Esophagus squamous epithelium (tissue), 4 donors: Measurements from ENCODE around the gene SRGAP3.

Experiments used
- POLR2A ChIP-seq, 4 donors: fragments of 450-650 bp; IDR thresholded peaks; one replicate each; pipeline ENCODE4 v1.6.1; 2017; ENCODE audit warnings: antibody characterized with exemption in 4 of 4, mild to moderate bottlenecking in 4 of 4, moderate library complexity in 3 of 4
- TF ChIP-seq, protein P1 (sequence below), 6 experiments: fragments of 450-650 bp in 4 of 6; fragments of 200-600 bp in 2 of 6; sonication (generic) in 2 of 6; IDR thresholded peaks; one replicate each; pipeline ENCODE4 v1.5.1; 2016 to 2019; ENCODE audit warnings: antibody characterized with exemption in 6 of 6, mild to moderate bottlenecking in 4 of 6, moderate library complexity in 4 of 6

DNA sequence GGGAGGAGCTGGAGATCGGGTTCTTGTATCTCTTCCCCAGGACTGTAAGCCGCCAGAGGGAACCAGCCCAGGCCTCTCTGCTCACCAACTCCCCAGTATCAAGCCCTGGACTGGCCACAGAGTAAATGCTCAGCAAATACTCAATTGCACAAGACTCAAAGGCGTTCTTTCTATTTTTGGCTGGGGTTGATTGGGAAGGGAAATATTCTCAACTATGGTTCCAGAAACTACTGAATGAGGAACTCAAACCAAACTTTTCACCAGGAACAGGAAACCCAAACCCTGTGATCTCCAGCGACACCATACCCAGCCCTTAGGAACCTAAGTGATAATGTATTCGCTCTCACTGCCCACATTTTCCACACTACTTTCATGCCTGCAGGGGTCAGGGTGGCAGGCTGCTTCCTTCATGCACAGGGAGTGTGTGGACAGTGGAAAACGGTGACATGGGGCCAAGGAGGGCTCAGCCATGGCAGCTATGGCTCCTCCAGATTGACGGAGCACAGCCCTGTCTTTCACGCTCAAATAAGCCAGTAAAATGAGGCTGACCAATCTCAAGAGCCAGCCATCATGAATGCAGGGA is 161.5 kb downstream of the SRGAP3 start:
- no peak for TF ChIP-seq POLR2A (IDR thresholded peaks at IDR 0.05)
- TF ChIP-seq, protein P1, sequence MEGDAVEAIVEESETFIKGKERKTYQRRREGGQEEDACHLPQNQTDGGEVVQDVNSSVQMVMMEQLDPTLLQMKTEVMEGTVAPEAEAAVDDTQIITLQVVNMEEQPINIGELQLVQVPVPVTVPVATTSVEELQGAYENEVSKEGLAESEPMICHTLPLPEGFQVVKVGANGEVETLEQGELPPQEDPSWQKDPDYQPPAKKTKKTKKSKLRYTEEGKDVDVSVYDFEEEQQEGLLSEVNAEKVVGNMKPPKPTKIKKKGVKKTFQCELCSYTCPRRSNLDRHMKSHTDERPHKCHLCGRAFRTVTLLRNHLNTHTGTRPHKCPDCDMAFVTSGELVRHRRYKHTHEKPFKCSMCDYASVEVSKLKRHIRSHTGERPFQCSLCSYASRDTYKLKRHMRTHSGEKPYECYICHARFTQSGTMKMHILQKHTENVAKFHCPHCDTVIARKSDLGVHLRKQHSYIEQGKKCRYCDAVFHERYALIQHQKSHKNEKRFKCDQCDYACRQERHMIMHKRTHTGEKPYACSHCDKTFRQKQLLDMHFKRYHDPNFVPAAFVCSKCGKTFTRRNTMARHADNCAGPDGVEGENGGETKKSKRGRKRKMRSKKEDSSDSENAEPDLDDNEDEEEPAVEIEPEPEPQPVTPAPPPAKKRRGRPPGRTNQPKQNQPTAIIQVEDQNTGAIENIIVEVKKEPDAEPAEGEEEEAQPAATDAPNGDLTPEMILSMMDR (IDR thresholded peaks at IDR 0.05) = no peak
